Fibroblast of mammary gland (primary cell): ENCODE data around the gene PPTC7.

ENCODE experiments used
- DNase-seq: peaks from one replicate; pipeline ENCODE4 v3.0.0-alpha.2; 2010; ENCODE audit warnings: low read depth
- H3K4me3 ChIP-seq: 2 replicates; pipeline ENCODE4 v1.5.1; 2011; ENCODE audit warnings: low read depth, mild to moderate bottlenecking, low read length, moderate library complexity; ENCODE audit not compliant: control insufficient read depth
- TF ChIP-seq, protein P1 (sequence below): conservative IDR thresholded peaks from 2 replicates; pipeline ENCODE4 v1.5.1; 2011; ENCODE audit warnings: low read depth, low read length, inconsistent platforms; ENCODE audit not compliant: control insufficient read depth, insufficient read depth

PPTC7 gene

DNA sequence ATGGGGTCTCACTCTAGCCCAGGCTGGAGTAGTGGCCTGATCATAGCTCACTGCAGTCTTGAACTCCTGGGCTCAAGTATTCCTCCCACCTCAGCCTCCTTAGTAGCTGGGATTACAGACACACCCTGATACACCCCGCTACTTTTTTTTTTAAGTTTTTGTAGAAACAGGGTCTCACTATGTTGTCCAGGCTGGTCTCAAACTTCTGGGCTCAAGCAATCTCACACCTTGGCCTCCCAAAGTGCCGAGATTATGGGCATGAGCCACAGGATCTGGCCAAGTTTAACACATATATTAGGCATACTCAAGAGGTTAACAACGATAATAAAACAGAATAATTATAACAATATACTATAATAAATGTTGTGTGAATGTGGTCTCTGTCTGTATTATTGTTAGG is 25.8 kb downstream of the PPTC7 start:
- DNase-seq, result no peak
- no peak overlapping the region for H3K4me3 ChIP-seq
- TF ChIP-seq, protein P1, sequence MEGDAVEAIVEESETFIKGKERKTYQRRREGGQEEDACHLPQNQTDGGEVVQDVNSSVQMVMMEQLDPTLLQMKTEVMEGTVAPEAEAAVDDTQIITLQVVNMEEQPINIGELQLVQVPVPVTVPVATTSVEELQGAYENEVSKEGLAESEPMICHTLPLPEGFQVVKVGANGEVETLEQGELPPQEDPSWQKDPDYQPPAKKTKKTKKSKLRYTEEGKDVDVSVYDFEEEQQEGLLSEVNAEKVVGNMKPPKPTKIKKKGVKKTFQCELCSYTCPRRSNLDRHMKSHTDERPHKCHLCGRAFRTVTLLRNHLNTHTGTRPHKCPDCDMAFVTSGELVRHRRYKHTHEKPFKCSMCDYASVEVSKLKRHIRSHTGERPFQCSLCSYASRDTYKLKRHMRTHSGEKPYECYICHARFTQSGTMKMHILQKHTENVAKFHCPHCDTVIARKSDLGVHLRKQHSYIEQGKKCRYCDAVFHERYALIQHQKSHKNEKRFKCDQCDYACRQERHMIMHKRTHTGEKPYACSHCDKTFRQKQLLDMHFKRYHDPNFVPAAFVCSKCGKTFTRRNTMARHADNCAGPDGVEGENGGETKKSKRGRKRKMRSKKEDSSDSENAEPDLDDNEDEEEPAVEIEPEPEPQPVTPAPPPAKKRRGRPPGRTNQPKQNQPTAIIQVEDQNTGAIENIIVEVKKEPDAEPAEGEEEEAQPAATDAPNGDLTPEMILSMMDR, result no peak

DNA sequence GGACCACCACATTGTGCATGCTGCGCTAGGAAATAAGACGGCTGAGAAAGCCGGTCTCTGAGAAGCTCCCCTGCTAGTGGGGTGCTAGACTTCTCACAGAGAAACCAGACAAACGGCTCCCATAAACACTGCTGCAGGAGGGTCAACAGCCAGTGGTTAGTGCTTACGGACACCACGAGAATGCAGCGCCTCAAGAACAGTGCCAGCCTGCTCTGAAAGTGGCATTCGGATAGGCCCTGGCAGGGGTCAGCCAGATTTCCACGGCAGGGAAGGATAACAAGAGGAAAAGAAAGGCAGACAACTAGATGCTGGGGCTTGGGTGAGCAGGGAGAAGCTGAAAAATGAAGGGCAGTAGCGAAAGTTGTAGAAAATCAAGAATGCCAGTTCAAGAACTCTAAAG is 26.4 kb downstream of the PPTC7 start:
- TF ChIP-seq, protein P1, result no peak
- no peak overlapping the region for H3K4me3 ChIP-seq

DNA sequence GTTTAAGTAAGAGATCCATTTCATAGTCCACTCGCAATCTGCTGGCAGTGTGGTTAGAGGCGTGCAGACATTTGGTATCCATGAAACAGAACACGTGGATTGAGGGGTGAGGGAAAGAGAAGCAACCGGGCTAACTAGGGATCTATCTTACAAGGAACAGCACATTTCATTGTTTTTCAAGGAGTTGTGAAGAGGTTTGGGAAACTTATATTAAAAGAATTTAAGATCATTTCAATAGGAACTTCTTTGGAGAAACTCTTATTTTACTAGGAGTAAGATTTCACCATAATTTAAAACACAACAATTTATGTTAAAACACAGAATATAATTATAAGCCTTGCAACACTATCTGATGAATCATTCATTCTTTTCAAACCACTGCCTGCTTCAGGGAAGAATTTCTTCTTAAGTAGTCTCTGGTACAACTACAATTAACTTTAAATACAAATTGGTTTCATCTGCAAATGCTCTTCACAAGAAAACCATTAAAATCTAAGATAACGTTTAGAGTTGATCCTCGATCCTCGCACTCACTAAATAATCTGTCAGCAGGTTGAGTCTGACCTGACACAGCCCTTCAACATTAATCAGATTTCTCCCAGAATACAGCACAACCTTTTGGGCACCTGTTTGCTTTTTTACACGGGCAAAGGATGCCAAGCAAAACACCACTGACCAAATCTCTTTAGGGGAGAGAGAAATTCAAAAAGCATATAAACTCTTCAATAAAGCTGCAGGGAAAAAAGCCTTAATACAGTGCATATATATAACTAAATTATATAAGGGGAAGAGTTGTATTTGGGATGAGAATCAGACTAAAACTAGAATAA is 27.3 kb downstream of the PPTC7 start:
- DNase-seq, result peak; percentile 83
- TF ChIP-seq, protein P1, result no peak
- peak overlapping the region; percentile 8 for H3K4me3 ChIP-seq

More for the DNA sequence above, 26.4 kb downstream of the PPTC7 start:
- no peak for DNase-seq

DNA sequence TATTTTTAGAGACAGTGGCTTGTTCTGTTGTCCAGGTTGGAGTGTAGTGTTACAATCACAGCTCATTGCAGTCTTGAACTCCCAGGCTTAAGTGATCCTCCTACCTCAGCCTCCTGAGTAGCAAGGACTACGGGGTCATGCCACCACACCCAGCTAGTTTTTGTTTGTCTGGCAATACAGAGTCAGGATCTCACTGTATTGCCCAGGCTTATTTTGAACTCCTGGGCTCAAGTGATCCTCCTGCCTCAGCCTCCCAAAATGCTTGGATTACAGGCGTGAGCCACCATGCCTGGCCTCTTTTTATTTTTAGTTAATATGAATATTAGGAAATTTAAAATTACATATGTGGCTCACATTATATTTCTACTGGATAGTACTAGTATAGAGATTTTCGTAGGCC is 28.9 kb downstream of the PPTC7 start:
- H3K4me3 ChIP-seq, result no peak overlapping the region
- TF ChIP-seq, protein P1, result no peak
- DNase-seq, result no peak

DNA sequence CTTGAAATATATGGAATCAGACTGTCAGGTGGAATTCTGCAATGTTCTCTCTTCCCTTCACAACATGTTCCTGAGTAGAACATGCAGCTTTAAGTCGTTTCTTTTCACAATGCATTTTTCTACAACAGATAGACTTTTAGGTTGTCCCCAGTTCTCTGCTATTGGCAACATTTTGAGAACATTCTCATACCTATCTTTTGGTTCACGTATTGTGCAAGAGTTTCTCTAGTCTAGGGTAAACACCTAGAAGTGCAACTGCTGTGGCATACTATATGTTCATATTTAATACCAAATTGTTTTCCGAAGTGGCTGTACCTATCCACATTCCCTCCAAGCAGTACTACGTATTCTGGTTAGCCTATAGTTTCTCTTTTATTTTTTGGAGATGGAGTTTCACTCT is 32.1 kb downstream of the PPTC7 start:
- H3K4me3 ChIP-seq, result no peak overlapping the region
- no peak for DNase-seq
- TF ChIP-seq, protein P1, result no peak

DNA sequence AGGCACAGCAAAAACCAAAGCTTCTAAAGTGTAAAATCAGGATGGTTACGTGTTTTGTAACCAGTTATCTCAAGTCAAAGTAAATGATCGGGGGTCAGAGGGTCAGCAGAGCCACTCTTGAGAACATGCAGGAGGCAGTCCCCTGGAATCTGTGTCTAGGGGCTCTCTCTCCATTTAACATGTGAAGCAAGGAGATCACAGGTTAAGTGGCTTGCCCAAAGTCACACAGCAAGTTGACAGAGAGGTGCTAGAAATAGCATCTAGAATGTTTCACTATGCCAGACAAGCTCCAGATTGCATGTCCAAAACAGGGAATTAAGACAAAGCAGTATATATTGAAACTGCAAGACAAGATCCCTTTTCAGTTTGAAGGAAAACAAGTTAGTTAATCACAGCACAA is 33.4 kb downstream of the PPTC7 start:
- H3K4me3 ChIP-seq, result no peak overlapping the region
- TF ChIP-seq, protein P1, result no peak
- DNase-seq, result no peak
